Peyer's patch (tissue), 4 donors: Measurements from ENCODE around the gene SYNE4. TPM values are rescaled to one million over a fixed set of nuclear protein-coding genes. Genes with fewer than 3 reads are reported as not detected.

Experiments
- DNase-seq, 3 donors: peaks; one replicate each; pipeline ENCODE4 v3.0.0-alpha.2; 2017 to 2019
- H3K27ac ChIP-seq, 4 donors: fragments of 200-600 bp; sonication (generic); one replicate each; pipeline ENCODE4 v1.5.1; 2016 to 2019
- H3K27me3 ChIP-seq, 2 donors: fragments of 200-600 bp; sonication (generic); one replicate each; pipeline ENCODE4 v1.5.1; 2019
- H3K36me3 ChIP-seq, 3 donors: fragments of 200-600 bp; sonication (generic); one replicate each; pipeline ENCODE4 v1.5.1; 2016 to 2019
- H3K4me1 ChIP-seq, 4 donors: fragments of 200-600 bp; sonication (generic); one replicate each; pipeline ENCODE4 v1.5.1; 2016 to 2019
- H3K4me3 ChIP-seq, 4 donors: fragments of 200-600 bp; sonication (generic); 1 replicate in 3 of 4; 2 replicates in 1 of 4; pipeline ENCODE4 v1.5.1; 2016 to 2019; ENCODE audit warnings: mild to moderate bottlenecking in 1 of 4
- H3K9me3 ChIP-seq, 4 donors: fragments of 200-600 bp; sonication (generic); one replicate each; pipeline ENCODE4 v1.5.1; 2016 to 2019; ENCODE audit warnings: mild to moderate bottlenecking in 1 of 4
- POLR2A ChIP-seq, 2 donors: fragments of 450-650 bp; IDR thresholded peaks; one replicate each; pipeline ENCODE4 v1.5.1; 2017; ENCODE audit warnings: antibody characterized with exemption in 2 of 2, mild to moderate bottlenecking in 2 of 2, moderate library complexity in 2 of 2
- total RNA-seq, 4 donors: library from RNA; depleted of rRNA; stranded (reverse); fragments of >200 nt; gene quantifications; one replicate each; pipeline ENCODE4 v1.1.0, GENCODE V29; 2016
- TF ChIP-seq, protein P1 (sequence below), 6 experiments: fragments of 450-650 bp in 4 of 6; fragments of 200-600 bp in 2 of 6; sonication (generic) in 1 of 6; IDR thresholded peaks; one replicate each; pipeline ENCODE4 v1.5.1; 2017 to 2019; ENCODE audit warnings: antibody characterized with exemption in 6 of 6, mild to moderate bottlenecking in 3 of 6, moderate library complexity in 1 of 6

Gene SYNE4
- total RNA-seq, 4 donors from 2014 or later, result 0.67 to 6.8 (median 6.1) TPM; not detected in 1

DNA sequence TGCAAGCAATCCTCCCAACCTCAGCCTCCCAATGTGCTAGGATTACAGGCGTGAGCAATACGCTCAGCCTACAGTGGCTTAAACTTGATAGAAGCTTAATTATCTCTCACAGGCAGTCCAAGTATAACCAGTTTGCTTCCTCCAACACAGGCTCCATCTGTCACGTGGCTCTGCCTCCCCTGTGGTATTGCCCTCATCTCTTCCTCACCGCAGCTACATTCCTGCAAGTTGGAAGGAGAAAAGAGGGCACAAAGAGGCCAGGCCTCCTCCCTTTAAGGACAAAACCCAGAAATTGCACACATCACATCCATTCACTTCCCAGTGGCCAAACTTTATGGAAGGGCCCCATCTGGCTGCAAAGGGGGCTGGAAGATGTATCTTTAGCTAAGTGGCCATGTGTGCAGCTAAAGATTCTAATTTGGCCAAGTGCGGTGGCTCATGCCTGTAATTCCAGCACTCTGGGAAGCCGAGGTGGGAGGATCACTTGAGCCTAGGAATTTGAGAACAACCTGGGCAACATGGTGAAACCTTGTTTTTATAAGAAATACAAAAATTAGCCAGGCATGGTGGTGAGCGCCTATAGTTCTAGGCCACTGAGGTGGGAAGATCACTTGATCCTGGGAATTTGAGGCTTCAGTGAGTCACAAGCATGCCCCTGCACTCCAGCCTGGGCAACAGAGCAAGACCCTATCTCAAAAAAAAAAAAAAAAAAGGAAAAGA is 16.7 kb downstream of the SYNE4 start:
- TF ChIP-seq, protein P1, sequence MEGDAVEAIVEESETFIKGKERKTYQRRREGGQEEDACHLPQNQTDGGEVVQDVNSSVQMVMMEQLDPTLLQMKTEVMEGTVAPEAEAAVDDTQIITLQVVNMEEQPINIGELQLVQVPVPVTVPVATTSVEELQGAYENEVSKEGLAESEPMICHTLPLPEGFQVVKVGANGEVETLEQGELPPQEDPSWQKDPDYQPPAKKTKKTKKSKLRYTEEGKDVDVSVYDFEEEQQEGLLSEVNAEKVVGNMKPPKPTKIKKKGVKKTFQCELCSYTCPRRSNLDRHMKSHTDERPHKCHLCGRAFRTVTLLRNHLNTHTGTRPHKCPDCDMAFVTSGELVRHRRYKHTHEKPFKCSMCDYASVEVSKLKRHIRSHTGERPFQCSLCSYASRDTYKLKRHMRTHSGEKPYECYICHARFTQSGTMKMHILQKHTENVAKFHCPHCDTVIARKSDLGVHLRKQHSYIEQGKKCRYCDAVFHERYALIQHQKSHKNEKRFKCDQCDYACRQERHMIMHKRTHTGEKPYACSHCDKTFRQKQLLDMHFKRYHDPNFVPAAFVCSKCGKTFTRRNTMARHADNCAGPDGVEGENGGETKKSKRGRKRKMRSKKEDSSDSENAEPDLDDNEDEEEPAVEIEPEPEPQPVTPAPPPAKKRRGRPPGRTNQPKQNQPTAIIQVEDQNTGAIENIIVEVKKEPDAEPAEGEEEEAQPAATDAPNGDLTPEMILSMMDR (IDR thresholded peaks at IDR 0.05), result no peak
- no peak for TF ChIP-seq POLR2A (IDR thresholded peaks at IDR 0.05)
- DNase-seq, result no peak

DNA sequence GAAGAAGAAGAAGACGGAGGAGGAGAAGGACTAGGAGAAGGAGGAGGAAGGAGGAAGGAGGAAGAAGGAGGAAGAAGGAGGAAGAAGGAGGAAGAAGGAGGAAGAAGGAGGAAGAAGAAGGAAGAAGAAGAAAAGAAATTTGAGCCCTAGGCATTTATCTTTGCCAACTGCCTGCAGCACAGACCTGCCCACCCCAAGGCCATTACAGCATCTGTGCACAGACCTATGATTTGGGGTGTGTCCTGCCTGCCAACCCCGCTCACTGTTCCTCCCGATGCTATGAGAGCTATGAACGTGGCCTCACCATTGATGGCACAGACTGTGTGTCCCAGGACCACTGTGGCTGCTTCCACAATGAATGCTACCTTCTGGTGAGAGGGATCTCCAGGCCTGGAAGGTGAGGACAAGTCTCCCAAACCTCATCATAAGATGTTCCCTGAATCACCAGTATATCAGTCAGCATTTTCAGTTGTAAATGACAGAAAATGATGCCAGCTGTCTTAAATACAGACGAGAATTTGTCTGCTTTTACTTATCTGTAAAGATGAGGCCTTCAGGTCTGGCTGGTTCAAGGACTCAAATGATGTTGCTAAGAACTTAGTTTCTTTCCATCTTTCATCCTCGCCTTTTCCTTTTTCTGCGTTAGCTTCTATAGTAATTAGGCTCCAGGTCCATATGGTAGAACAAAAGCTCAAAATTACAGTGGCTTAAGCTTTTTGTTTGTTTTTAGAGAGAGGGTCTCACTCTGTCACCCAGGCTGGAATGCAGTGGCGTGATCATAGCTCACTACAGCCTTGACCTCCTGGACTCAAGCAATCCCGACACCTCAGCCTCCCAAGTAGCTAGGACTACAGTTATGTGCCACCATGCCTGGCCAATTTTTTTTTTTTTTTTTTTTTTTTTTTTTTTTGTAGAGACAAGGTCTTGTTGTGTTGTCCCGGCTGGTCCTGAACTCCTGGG is 17.6 kb downstream of the SYNE4 start:
- DNase-seq, result no peak
- Histone ChIP-seq H3K27ac (no peak overlapping the region), H3K27me3 (peaks cover 0 to 8% of the 10 kb centered on the region in 2 donors), H3K36me3 (no peaks in the 10 kb centered on the region), H3K9me3 (no peaks in the 10 kb centered on the region), H3K4me1 (peaks cover 0 to 16% (median 6%) of the 10 kb centered on the region in 4 donors), H3K4me3 (no peak overlapping the region)
- TF ChIP-seq, protein P1 (IDR thresholded peaks at IDR 0.05), result no peak
- no peak for TF ChIP-seq POLR2A (IDR thresholded peaks at IDR 0.05)

More for the DNA sequence above, 16.7 kb downstream of the SYNE4 start:
- H3K27me3 ChIP-seq, result peaks cover 0 to 8% of the 10 kb centered on the region in 2 donors
- no peak overlapping the region for H3K4me3 ChIP-seq
- H3K9me3 ChIP-seq, result no peaks in the 10 kb centered on the region
- no peak overlapping the region for H3K27ac ChIP-seq
- H3K36me3 ChIP-seq, result no peaks in the 10 kb centered on the region
- H3K4me1 ChIP-seq, result peaks cover 0 to 22% (median 10%) of the 10 kb centered on the region in 4 donors

DNA sequence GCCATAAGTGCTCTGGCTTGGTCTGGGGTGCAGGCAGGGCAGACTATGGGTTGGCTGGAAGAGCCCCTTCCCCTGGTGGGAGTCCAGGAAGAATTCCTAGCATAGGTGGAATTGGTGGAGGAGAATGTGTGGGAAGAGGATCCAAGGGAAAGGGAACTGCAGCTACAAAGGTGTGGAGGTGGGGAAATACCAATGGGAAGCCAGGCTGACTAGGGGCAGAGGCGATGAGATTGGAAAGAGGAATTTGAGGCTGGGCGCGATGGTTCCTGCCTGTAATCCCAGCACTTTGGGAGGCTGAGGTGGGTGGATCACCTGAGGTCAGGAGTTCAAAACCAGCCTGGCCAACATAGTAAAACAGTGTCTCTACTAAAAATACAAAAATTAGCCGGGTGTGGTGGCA is 18.5 kb downstream of the SYNE4 start:
- Histone ChIP-seq H3K9me3 (no peaks in the 10 kb centered on the region), H3K4me3 (no peak overlapping the region), H3K27me3 (peaks cover 0 to 8% of the 10 kb centered on the region in 2 donors), H3K27ac (no peak overlapping the region), H3K4me1 (peaks cover 0 to 12% (median 2%) of the 10 kb centered on the region in 4 donors), H3K36me3 (no peaks in the 10 kb centered on the region)
- TF ChIP-seq, protein P1 (IDR thresholded peaks at IDR 0.05), result no peak
- TF ChIP-seq POLR2A (IDR thresholded peaks at IDR 0.05), result no peak
- DNase-seq, result no peak

DNA sequence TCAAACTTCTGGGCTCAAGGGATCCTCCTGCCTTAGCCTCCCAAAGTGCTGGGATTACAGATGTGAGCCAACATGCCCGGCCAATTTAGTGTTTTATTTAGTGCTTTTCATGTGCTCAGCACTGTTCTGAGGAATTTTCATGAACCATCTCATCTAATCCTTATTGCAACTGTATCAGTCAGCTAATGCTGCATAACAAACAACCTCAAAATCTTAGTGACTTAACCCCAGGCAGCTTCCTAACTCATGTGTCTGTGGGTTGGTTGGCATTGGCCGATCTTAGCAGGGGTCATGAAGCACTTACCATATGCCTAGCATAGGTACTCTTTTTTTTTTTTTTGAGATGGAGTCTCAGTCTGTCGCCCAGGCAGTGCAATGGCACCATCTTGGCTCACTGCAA is 19.8 kb downstream of the SYNE4 start:
- Histone ChIP-seq H3K27me3 (peaks cover 0 to 8% of the 10 kb centered on the region in 2 donors), H3K36me3 (no peaks in the 10 kb centered on the region), H3K9me3 (no peaks in the 10 kb centered on the region), H3K27ac (no peak overlapping the region), H3K4me1 (peaks cover 0 to 7% (median 0%) of the 10 kb centered on the region in 4 donors), H3K4me3 (no peak overlapping the region)
- DNase-seq, result no peak
- TF ChIP-seq POLR2A (IDR thresholded peaks at IDR 0.05), result no peak
- TF ChIP-seq, protein P1 (IDR thresholded peaks at IDR 0.05), result no peak

DNA sequence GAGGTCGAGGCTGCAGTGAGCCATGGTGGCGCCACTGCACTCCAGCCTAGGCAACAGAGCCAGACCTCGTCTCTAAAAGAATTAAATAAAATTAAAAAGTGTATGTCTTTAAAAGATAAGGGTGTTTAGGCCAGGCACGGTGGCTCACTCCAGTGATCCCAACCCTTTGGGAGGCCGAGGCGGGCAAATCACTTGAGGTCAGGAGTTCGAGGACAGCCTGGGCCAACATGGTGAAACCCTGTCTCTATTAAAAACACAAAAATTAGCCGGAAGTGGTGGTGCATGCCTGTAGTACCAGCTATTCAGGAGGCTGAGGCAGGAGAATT is 21.1 kb downstream of the SYNE4 start:
- Histone ChIP-seq H3K36me3 (no peaks in the 10 kb centered on the region), H3K27ac (no peak overlapping the region), H3K9me3 (no peaks in the 10 kb centered on the region), H3K27me3 (peaks cover 0 to 8% of the 10 kb centered on the region in 2 donors), H3K4me1 (peaks cover 0 to 7% (median 0%) of the 10 kb centered on the region in 4 donors), H3K4me3 (peak overlapping the region in 3 of 4 donors; percentile 29 to 51 (median 46))
- no peak for DNase-seq
- TF ChIP-seq POLR2A (IDR thresholded peaks at IDR 0.05), result no peak
- TF ChIP-seq, protein P1 (IDR thresholded peaks at IDR 0.05), result no peak
